ENCODE measurements around the gene IL18RAP.

IL18RAP gene

GRCh38 chr2:102396012-102396411 lies 26.9 kb upstream of the IL18RAP start:
- Histone ChIP-seq H3K4me1 (no peaks in the 10 kb centered on the region), H4K20me1 (no peaks in the 10 kb centered on the region), H3K27ac (no peak overlapping the region), H3K9me3 (no peaks in the 10 kb centered on the region), H3K4me3 (no peak overlapping the region), H3K4me2 (no peak overlapping the region), H3K36me3 (no peaks in the 10 kb centered on the region), H3K9ac (no peak overlapping the region), H3K27me3 (no peaks in the 10 kb centered on the region)
- TF ChIP-seq Cebpa-rat (IDR thresholded peaks at IDR 0.05) = no peak

GRCh38 chr2:102397209-102397608 lies 25.8 kb upstream of the IL18RAP start:
- Histone ChIP-seq H4K20me1 (no peaks in the 10 kb centered on the region), H3K9ac (no peak overlapping the region), H3K4me1 (no peaks in the 10 kb centered on the region), H3K4me3 (no peak overlapping the region), H3K36me3 (no peaks in the 10 kb centered on the region), H3K4me2 (no peak overlapping the region), H3K27ac (no peak overlapping the region), H3K9me3 (no peaks in the 10 kb centered on the region), H3K27me3 (no peaks in the 10 kb centered on the region)
- TF ChIP-seq Cebpa-rat (IDR thresholded peaks at IDR 0.05) = no peak

GRCh38 chr2:102399499-102400141 lies 23.3 kb upstream of the IL18RAP start:
- no peak for TF ChIP-seq Cebpa-rat (IDR thresholded peaks at IDR 0.05)
- no peak overlapping the region for H3K4me3 ChIP-seq
- H3K4me1 ChIP-seq = no peaks in the 10 kb centered on the region
- no peaks in the 10 kb centered on the region for H3K9me3 ChIP-seq
- no peaks in the 10 kb centered on the region for H4K20me1 ChIP-seq
- no peaks in the 10 kb centered on the region for H3K36me3 ChIP-seq
- H3K27ac ChIP-seq = no peak overlapping the region
- H3K9ac ChIP-seq = no peak overlapping the region
- no peak overlapping the region for H3K4me2 ChIP-seq
- no peaks in the 10 kb centered on the region for H3K27me3 ChIP-seq

GRCh38 chr2:102401456-102401855 lies 21.5 kb upstream of the IL18RAP start:
- no peaks in the 10 kb centered on the region for H3K27me3 ChIP-seq
- H3K4me2 ChIP-seq = no peak overlapping the region
- no peak overlapping the region for H3K4me3 ChIP-seq
- H3K9ac ChIP-seq = no peak overlapping the region
- H3K4me1 ChIP-seq = no peaks in the 10 kb centered on the region
- no peaks in the 10 kb centered on the region for H4K20me1 ChIP-seq
- no peak overlapping the region for H3K27ac ChIP-seq
- H3K36me3 ChIP-seq = no peaks in the 10 kb centered on the region
- no peaks in the 10 kb centered on the region for H3K9me3 ChIP-seq
- TF ChIP-seq Cebpa-rat (IDR thresholded peaks at IDR 0.05) = no peak

- no peak overlapping the region for H3K9ac ChIP-seq
Measured at GRCh38 chr2:102401865-102402264, 21.1 kb upstream of the IL18RAP start.

GRCh38 chr2:102410952-102411351 lies 12.0 kb upstream of the IL18RAP start:
- no peak overlapping the region for H3K4me3 ChIP-seq
- no peaks in the 10 kb centered on the region for H3K27me3 ChIP-seq
- no peaks in the 10 kb centered on the region for H3K4me1 ChIP-seq
- no peak overlapping the region for H3K4me2 ChIP-seq
- H3K9me3 ChIP-seq = peaks cover 44% of the 10 kb centered on the region
- TF ChIP-seq Cebpa-rat (IDR thresholded peaks at IDR 0.05) = no peak
- no peaks in the 10 kb centered on the region for H4K20me1 ChIP-seq
- H3K9ac ChIP-seq = no peak overlapping the region
- no peaks in the 10 kb centered on the region for H3K36me3 ChIP-seq
- no peak overlapping the region for H3K27ac ChIP-seq

More at GRCh38 chr2:102401865-102402264, 21.1 kb upstream of the IL18RAP start:
- H3K27me3 ChIP-seq = no peaks in the 10 kb centered on the region
- no peak for TF ChIP-seq Cebpa-rat (IDR thresholded peaks at IDR 0.05)
- H3K27ac ChIP-seq = no peak overlapping the region
- H3K4me1 ChIP-seq = no peaks in the 10 kb centered on the region
- no peaks in the 10 kb centered on the region for H3K36me3 ChIP-seq
- H3K4me3 ChIP-seq = no peak overlapping the region
- no peaks in the 10 kb centered on the region for H3K9me3 ChIP-seq
- H4K20me1 ChIP-seq = no peaks in the 10 kb centered on the region
- no peak overlapping the region for H3K4me2 ChIP-seq

GRCh38 chr2:102412199-102412598 lies 10.8 kb upstream of the IL18RAP start:
- Histone ChIP-seq H3K4me2 (no peak overlapping the region), H3K4me1 (no peaks in the 10 kb centered on the region; the same call in 1 of the 2 replicates)

GRCh38 chr2:102417946-102418345 lies 5.0 kb upstream of the IL18RAP start:
- H3K9me3 ChIP-seq = peaks cover 21% of the 10 kb centered on the region
- no peaks in the 10 kb centered on the region for H4K20me1 ChIP-seq
- no peak overlapping the region for H3K4me3 ChIP-seq
- H3K27ac ChIP-seq = no peak overlapping the region
- H3K4me1 ChIP-seq = peaks cover 23% of the 10 kb centered on the region
- no peaks in the 10 kb centered on the region for H3K36me3 ChIP-seq
- no peaks in the 10 kb centered on the region for H3K27me3 ChIP-seq
- H3K9ac ChIP-seq = no peak overlapping the region
- H3K4me2 ChIP-seq = peak overlapping the region; percentile 35
- TF ChIP-seq Cebpa-rat (IDR thresholded peaks at IDR 0.05) = no peak

More at GRCh38 chr2:102412199-102412598, 10.8 kb upstream of the IL18RAP start:
- no peak for TF ChIP-seq Cebpa-rat (IDR thresholded peaks at IDR 0.05)
- Histone ChIP-seq H3K27me3 (no peaks in the 10 kb centered on the region), H3K4me3 (no peak overlapping the region), H4K20me1 (no peaks in the 10 kb centered on the region), H3K27ac (no peak overlapping the region), H3K9me3 (peaks cover 51% of the 10 kb centered on the region), H3K9ac (no peak overlapping the region), H3K36me3 (no peaks in the 10 kb centered on the region)

- Histone ChIP-seq H3K9me3 (peaks cover 16% of the 10 kb centered on the region), H3K9ac (no peak overlapping the region), H3K27me3 (no peaks in the 10 kb centered on the region), H3K4me2 (peak overlapping the region; percentile 49), H3K4me3 (no peak overlapping the region), H3K36me3 (no peaks in the 10 kb centered on the region), H4K20me1 (no peaks in the 10 kb centered on the region), H3K4me1 (peaks cover 23% of the 10 kb centered on the region), H3K27ac (no peak overlapping the region)
- no peak for TF ChIP-seq Cebpa-rat (IDR thresholded peaks at IDR 0.05)
Measured at GRCh38 chr2:102418421-102418961, 4.5 kb upstream of the IL18RAP start.

- no peaks in the 10 kb centered on the region for H3K27me3 ChIP-seq
- no peaks in the 10 kb centered on the region for H4K20me1 ChIP-seq
- H3K4me3 ChIP-seq = no peak overlapping the region
- H3K4me2 ChIP-seq = no peak overlapping the region
- TF ChIP-seq Cebpa-rat (IDR thresholded peaks at IDR 0.05) = no peak
- H3K36me3 ChIP-seq = no peaks in the 10 kb centered on the region
- peaks cover 23% of the 10 kb centered on the region for H3K4me1 ChIP-seq
- peaks cover 8% of the 10 kb centered on the region for H3K9me3 ChIP-seq
- H3K9ac ChIP-seq = no peak overlapping the region
- no peak overlapping the region for H3K27ac ChIP-seq
Measured at GRCh38 chr2:102420290-102420689, 2.7 kb upstream of the IL18RAP start.
